CD4-positive, alpha-beta T cell treated with Interleukin-15 for 1 hour (primary cell): ENCODE data around the gene STARD10.
A peak's percentile ranks its signal among the peaks of the same experiment; 100 is the strongest.
"Not testable (repeated sequence)": the region's sequence is repeated elsewhere in the genome, so short reads cannot be mapped to it uniquely, and the experiment has no call there.

ENCODE experiments used
- DNase-seq: peaks from one replicate; pipeline ENCODE4 v3.0.0-alpha.2; 2020

STARD10 gene

GRCh38 chr11:72807021-72807693 lies 13.3 kb upstream of the STARD10 start:
- DNase-seq: no peak

GRCh38 chr11:72806378-72806777 lies 12.5 kb upstream of the STARD10 start:
- DNase-seq: not testable (repeated sequence)

- peak; percentile 43 for DNase-seq
These were observed 11.4 kb upstream of the STARD10 start for GRCh38 chr11:72805216-72805615.

- DNase-seq: no peak
These were observed 9.0 kb upstream of the STARD10 start for GRCh38 chr11:72802822-72803221.

- DNase-seq: no peak
These were observed 5.6 kb upstream of the STARD10 start for GRCh38 chr11:72799441-72799840.

- DNase-seq: no peak
These were observed 4.5 kb upstream of the STARD10 start for GRCh38 chr11:72798361-72798760.

- DNase-seq: no peak
These were observed 797 bp downstream of the STARD10 start for GRCh38 chr11:72793076-72793424.

GRCh38 chr11:72792437-72793021 lies 1.3 kb downstream of the STARD10 start:
- DNase-seq: no peak

GRCh38 chr11:72791228-72791627 lies 2.6 kb downstream of the STARD10 start:
- not testable (repeated sequence) for DNase-seq

GRCh38 chr11:72789493-72790131 lies 4.2 kb downstream of the STARD10 start:
- no peak for DNase-seq

GRCh38 chr11:72788241-72788640 lies 5.6 kb downstream of the STARD10 start:
- peak; percentile 39 for DNase-seq

- DNase-seq: no peak
These were observed 6.4 kb downstream of the STARD10 start for GRCh38 chr11:72787216-72788104.

GRCh38 chr11:72786305-72787215 lies 7.3 kb downstream of the STARD10 start:
- DNase-seq: no peak

GRCh38 chr11:72784662-72785061 lies 9.2 kb downstream of the STARD10 start:
- DNase-seq: no peak

GRCh38 chr11:72783144-72783905 lies 10.5 kb downstream of the STARD10 start:
- DNase-seq: no peak

- DNase-seq: no peak
These were observed 11.5 kb downstream of the STARD10 start for GRCh38 chr11:72782081-72782920.

- peak; percentile 69 for DNase-seq
These were observed 12.3 kb downstream of the STARD10 start for GRCh38 chr11:72781313-72782080.

- no peak for DNase-seq
These were observed 12.9 kb downstream of the STARD10 start for GRCh38 chr11:72781063-72781312.

GRCh38 chr11:72780296-72781062 lies 13.4 kb downstream of the STARD10 start:
- DNase-seq: no peak
